ENCODE measurements around the gene TBC1D3B.

GRCh38 chr17:36124879-36125824, 51.3 kb downstream of the TBC1D3B start:
- no peak for TF ChIP-seq EZH2 (IDR thresholded peaks at IDR 0.05; ENCODE audit: borderline replicate concordance, low read length)
- no peak for TF ChIP-seq CTCF (IDR thresholded peaks at IDR 0.05; ENCODE audit: low read length)

All from OCI-LY1 (cell line).